ENCODE results near the gene PTPRG.

PTPRG gene

DNA sequence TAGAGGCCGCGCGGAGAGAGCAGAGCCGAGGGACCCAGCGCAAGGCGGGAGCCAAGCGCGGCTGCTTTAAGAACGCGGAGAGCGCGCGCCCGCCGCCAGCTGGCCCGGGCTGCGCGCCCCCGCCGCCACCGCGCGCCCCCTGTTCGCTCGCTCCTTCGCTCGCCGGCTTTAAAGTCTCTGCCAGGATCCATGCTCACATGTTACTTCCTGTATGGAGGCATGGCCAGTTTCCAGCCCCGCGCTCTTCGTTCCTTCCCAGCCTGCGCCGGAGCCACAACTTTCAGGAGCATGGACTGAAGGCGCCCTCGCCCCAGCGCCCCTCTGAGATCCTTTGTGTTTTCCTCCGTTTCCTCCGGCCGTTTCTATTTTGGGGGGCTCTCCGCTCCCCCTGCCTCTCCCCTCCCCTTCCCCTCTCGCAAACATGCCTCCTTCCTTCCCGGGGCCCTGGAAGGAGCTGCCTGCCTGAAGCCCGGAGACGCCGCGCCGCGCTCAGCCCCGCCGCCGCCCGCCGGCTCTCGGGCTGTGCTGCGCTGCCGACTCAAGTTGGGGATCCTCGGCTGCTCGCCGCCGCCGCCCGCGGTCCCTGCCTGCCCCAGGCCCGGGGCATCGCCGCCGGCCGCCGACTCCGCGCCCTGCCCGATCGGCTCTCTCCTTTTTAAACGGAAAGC, at the start of gene PTPRG:
TSS of gene PTPRG (plus strand) at position 198 of the 668 bp plus-strand sequence. CDS start 717 bp downstream, outside the sequence.
- peak within 1 kb of the TSS; percentile 55 for H3K4me3 ChIP-seq (ENCODE audit: severe bottlenecking)
- no peaks in the 10 kb centered on the region for H3K9me3 ChIP-seq (ENCODE audit: severe bottlenecking)
- H3K36me3 ChIP-seq (ENCODE audit: low read depth) = no peaks in the 10 kb centered on the region
- H3K4me1 ChIP-seq (ENCODE audit: insufficient read depth, poor library complexity, severe bottlenecking) = no peaks in the 10 kb centered on the region
- H3K27ac ChIP-seq (ENCODE audit: poor library complexity, severe bottlenecking) = peak within 1 kb of the TSS; percentile 61
- DNase-seq (ENCODE audit: low spot score) = peak; percentile 77
- peak; percentile 69 for ATAC-seq (ENCODE audit: low read depth)
- H3K27me3 ChIP-seq (ENCODE audit: insufficient read depth, poor library complexity, severe bottlenecking) = no peaks in the 10 kb centered on the region
- no peak for TF ChIP-seq CTCF (IDR thresholded peaks at IDR 0.05; ENCODE audit: poor library complexity, severe bottlenecking)

GRCh38 chr3:61518590-61518989, 42.8 kb upstream of the PTPRG start:
- Histone ChIP-seq H3K36me3 (ENCODE audit: low read depth) (no peaks in the 10 kb centered on the region), H3K27me3 (ENCODE audit: insufficient read depth, poor library complexity, severe bottlenecking) (no peaks in the 10 kb centered on the region), H3K9me3 (ENCODE audit: severe bottlenecking) (no peaks in the 10 kb centered on the region), H3K4me1 (ENCODE audit: insufficient read depth, poor library complexity, severe bottlenecking) (no peaks in the 10 kb centered on the region), H3K4me3 (ENCODE audit: severe bottlenecking) (no peak overlapping the region), H3K27ac (ENCODE audit: poor library complexity, severe bottlenecking) (no peak overlapping the region)
- no peak for TF ChIP-seq CTCF (IDR thresholded peaks at IDR 0.05; ENCODE audit: poor library complexity, severe bottlenecking)
- DNase-seq (ENCODE audit: low spot score) = no peak
- ATAC-seq (ENCODE audit: low read depth) = no peak

DNA sequence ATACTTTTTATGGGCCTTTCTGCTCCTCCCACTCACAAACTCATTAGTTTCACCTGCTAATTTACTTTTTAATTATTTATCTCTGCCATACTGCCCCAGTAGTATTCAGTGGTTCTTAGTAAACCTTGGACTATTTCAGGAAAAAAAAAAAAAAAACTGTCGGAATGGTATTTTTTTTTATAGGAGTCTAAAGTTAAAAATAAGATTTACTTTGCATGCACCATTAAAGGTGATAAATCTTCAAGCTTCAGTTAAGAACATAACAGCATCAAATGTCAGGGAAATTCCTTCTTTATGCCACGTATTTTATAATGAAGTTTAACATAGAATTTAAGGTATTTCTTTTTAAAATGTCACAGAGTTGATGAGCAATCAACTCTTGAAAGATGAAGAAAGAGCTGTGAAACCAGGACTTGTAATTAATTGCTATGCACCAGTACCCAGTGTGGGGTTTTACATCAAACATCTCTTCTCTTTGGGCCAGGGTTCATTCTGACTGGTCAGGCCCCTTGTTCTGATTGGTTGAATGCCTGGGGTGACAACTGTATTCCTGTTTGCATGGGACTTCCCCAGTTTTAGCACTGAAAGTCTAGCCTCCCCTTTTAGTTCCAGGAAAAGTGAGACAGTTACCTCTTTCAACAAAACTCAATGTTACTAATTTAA, 40.3 kb upstream of the PTPRG start:
- TF ChIP-seq CTCF (IDR thresholded peaks at IDR 0.05; ENCODE audit: poor library complexity, severe bottlenecking) = no peak
- Histone ChIP-seq H3K27ac (ENCODE audit: poor library complexity, severe bottlenecking) (no peak overlapping the region), H3K4me3 (ENCODE audit: severe bottlenecking) (no peak overlapping the region), H3K27me3 (ENCODE audit: insufficient read depth, poor library complexity, severe bottlenecking) (no peaks in the 10 kb centered on the region), H3K9me3 (ENCODE audit: severe bottlenecking) (no peaks in the 10 kb centered on the region), H3K4me1 (ENCODE audit: insufficient read depth, poor library complexity, severe bottlenecking) (no peaks in the 10 kb centered on the region), H3K36me3 (ENCODE audit: low read depth) (no peaks in the 10 kb centered on the region)
- DNase-seq (ENCODE audit: low spot score) (no peak), ATAC-seq (ENCODE audit: low read depth) (no peak)

GRCh38 chr3:61522060-61522459, 39.3 kb upstream of the PTPRG start:
- TF ChIP-seq CTCF (IDR thresholded peaks at IDR 0.05; ENCODE audit: poor library complexity, severe bottlenecking) = no peak
- no peak overlapping the region for H3K4me3 ChIP-seq (ENCODE audit: severe bottlenecking)
- DNase-seq (ENCODE audit: low spot score) (no peak), ATAC-seq (ENCODE audit: low read depth) (no peak)
- no peaks in the 10 kb centered on the region for H3K4me1 ChIP-seq (ENCODE audit: insufficient read depth, poor library complexity, severe bottlenecking)
- no peak overlapping the region for H3K27ac ChIP-seq (ENCODE audit: poor library complexity, severe bottlenecking)
- no peaks in the 10 kb centered on the region for H3K9me3 ChIP-seq (ENCODE audit: severe bottlenecking)
- no peaks in the 10 kb centered on the region for H3K36me3 ChIP-seq (ENCODE audit: low read depth)
- H3K27me3 ChIP-seq (ENCODE audit: insufficient read depth, poor library complexity, severe bottlenecking) = no peaks in the 10 kb centered on the region

- ATAC-seq (ENCODE audit: low read depth) (no peak), DNase-seq (ENCODE audit: low spot score) (no peak)
- Histone ChIP-seq H3K27ac (ENCODE audit: poor library complexity, severe bottlenecking) (no peak overlapping the region), H3K4me3 (ENCODE audit: severe bottlenecking) (no peak overlapping the region), H3K9me3 (ENCODE audit: severe bottlenecking) (no peaks in the 10 kb centered on the region), H3K36me3 (ENCODE audit: low read depth) (no peaks in the 10 kb centered on the region), H3K27me3 (ENCODE audit: insufficient read depth, poor library complexity, severe bottlenecking) (no peaks in the 10 kb centered on the region), H3K4me1 (ENCODE audit: insufficient read depth, poor library complexity, severe bottlenecking) (no peaks in the 10 kb centered on the region)
- TF ChIP-seq CTCF (IDR thresholded peaks at IDR 0.05; ENCODE audit: poor library complexity, severe bottlenecking) = no peak
These were observed 38.7 kb upstream of the PTPRG start for GRCh38 chr3:61522626-61523025.

Measured in RWPE2 (cell line).